Endothelial cell of coronary artery (primary cell): ENCODE data around the gene CASTOR2. TPM values are rescaled to one million over a fixed set of nuclear protein-coding genes. Genes with fewer than 3 reads are reported as not detected.

Experiments used
- total RNA-seq: library from RNA; depleted of rRNA; stranded (reverse); fragments of >200 nt; gene quantifications from 2 replicates; pipeline ENCODE4 v1.2.3, GENCODE V29; 2014

CASTOR2 gene
- total RNA-seq, result 7.2 and 11.2 TPM in 2 replicates

GRCh38 chr7:74964511-74965119 is at the start of gene CASTOR2:
TSS of gene CASTOR2 (plus strand) at chr7:74964705. CDS start at chr7:74964986, 281 bp downstream.

Other genes with a start within 250 kb of the CASTOR2 start
- 0.09 TPM in 1 of 2 replicates, not detected in the other for gene NCF1, start 190.7 kb upstream of the CASTOR2 start, total RNA-seq
- gene GTF2IRD2, start 113.1 kb upstream of the CASTOR2 start, total RNA-seq, result 4.8 and 5.2 TPM in 2 replicates
- 55.5 and 59.0 TPM in 2 replicates for gene RCC1L, start 109.1 kb downstream of the CASTOR2 start, total RNA-seq
- 6.1 and 12.4 TPM in 2 replicates for gene GTF2IRD2B, start 127.9 kb downstream of the CASTOR2 start, total RNA-seq